ENCODE results near the gene CAB39. TPM values are rescaled to one million over a fixed set of nuclear protein-coding genes. Genes with fewer than 3 reads are reported as not detected.

CAB39 gene
- total and polyA plus RNA-seq, 2 donors from 2014 or later: 39.1 to 77.6 TPM

DNA sequence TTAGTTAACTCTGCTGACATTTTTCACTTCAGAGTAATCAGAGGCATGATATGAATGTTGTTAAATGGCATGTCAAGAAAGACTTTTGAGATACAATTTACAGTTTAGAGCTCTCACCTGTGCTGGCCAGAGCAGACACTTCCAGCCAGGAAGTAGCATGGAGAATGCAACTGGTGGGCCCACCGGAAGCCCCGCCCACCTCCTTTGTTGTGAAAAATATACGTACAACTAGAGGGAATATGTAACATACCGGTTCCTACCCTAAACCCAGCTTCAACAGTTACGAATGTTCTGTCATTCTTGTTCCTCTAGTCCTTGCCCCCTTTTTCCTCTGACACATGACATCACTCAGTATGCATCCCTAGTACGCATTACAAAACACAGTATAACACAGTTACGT, 81.9 kb downstream of the CAB39 start:
- Histone ChIP-seq H3K4me1 (ENCODE audit: control insufficient read depth in 2 of 3, insufficient read depth in 2 of 3, low read depth in 1 of 3, low read length in 3 of 3) (peaks cover 0 to 4% (median 0%) of the 10 kb centered on the region in 3 donors), H3K36me3 (ENCODE audit: control insufficient read depth in 2 of 3, insufficient read depth in 3 of 3, low read length in 3 of 3) (peaks cover 2 to 10% (median 8%) of the 10 kb centered on the region in 3 donors), H3K9ac (ENCODE audit: low read length in 3 of 3) (no peak overlapping the region), H3K27ac (ENCODE audit: low read depth in 2 of 2, low read length in 2 of 2) (peak overlapping the region in 1 of 2 donors; percentile 8), H3K9me3 (ENCODE audit: control insufficient read depth in 2 of 3, insufficient read depth in 1 of 3, low read length in 3 of 3) (no peaks in the 10 kb centered on the region), H3K27me3 (ENCODE audit: control insufficient read depth, insufficient read depth, low read length) (no peaks in the 10 kb centered on the region), H3K4me3 (ENCODE audit: low read length in 3 of 3) (no peak overlapping the region)
- TF ChIP-seq, protein P1, sequence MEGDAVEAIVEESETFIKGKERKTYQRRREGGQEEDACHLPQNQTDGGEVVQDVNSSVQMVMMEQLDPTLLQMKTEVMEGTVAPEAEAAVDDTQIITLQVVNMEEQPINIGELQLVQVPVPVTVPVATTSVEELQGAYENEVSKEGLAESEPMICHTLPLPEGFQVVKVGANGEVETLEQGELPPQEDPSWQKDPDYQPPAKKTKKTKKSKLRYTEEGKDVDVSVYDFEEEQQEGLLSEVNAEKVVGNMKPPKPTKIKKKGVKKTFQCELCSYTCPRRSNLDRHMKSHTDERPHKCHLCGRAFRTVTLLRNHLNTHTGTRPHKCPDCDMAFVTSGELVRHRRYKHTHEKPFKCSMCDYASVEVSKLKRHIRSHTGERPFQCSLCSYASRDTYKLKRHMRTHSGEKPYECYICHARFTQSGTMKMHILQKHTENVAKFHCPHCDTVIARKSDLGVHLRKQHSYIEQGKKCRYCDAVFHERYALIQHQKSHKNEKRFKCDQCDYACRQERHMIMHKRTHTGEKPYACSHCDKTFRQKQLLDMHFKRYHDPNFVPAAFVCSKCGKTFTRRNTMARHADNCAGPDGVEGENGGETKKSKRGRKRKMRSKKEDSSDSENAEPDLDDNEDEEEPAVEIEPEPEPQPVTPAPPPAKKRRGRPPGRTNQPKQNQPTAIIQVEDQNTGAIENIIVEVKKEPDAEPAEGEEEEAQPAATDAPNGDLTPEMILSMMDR (IDR thresholded peaks at IDR 0.05; ENCODE audit: borderline replicate concordance, extremely low read depth, insufficient read depth): no peak
- FAIRE-seq (no peak), DNase-seq (no peak)
- intact Hi-C loops (cut with DNase I): no loop called here

DNA sequence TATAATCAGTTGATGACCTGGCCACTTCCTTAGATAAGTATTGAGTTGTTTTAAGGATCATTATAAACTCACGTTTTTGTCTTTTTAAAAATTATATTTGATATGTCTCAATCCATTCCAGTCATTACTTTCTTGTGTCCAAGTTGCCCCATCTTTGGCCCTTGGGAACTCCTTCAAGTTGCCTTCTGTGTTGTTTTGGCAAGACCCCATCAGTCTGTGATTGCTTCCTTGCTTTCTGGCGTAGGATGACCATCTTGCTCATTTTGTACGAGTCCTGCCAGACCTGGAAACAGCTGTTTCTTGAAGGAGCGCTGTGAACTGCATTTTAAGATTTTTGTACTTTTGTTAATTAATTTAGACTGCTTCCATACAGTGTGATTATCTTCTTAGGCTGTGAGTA, 83.2 kb downstream of the CAB39 start:
- peaks cover 2 to 17% (median 15%) of the 10 kb centered on the region in 3 donors for H3K36me3 ChIP-seq (ENCODE audit: control insufficient read depth in 2 of 3, insufficient read depth in 3 of 3, low read length in 3 of 3)
- no peak overlapping the region for H3K9ac ChIP-seq (ENCODE audit: low read length in 3 of 3)
- no peak for FAIRE-seq
- H3K9me3 ChIP-seq (ENCODE audit: control insufficient read depth in 2 of 3, insufficient read depth in 1 of 3, low read length in 3 of 3): no peaks in the 10 kb centered on the region
- H3K27me3 ChIP-seq (ENCODE audit: control insufficient read depth, insufficient read depth, low read length): no peaks in the 10 kb centered on the region
- no peak overlapping the region for H3K4me3 ChIP-seq (ENCODE audit: low read length in 3 of 3)
- no peak overlapping the region for H3K27ac ChIP-seq (ENCODE audit: low read depth in 2 of 2, low read length in 2 of 2)
- TF ChIP-seq, protein P1 (IDR thresholded peaks at IDR 0.05; ENCODE audit: borderline replicate concordance, extremely low read depth, insufficient read depth): no peak
- H3K4me1 ChIP-seq (ENCODE audit: control insufficient read depth in 2 of 3, insufficient read depth in 2 of 3, low read depth in 1 of 3, low read length in 3 of 3): peaks cover 0 to 4% (median 0%) of the 10 kb centered on the region in 3 donors
- intact Hi-C loops (cut with DNase I): no loop called here
- no peak for DNase-seq

DNA sequence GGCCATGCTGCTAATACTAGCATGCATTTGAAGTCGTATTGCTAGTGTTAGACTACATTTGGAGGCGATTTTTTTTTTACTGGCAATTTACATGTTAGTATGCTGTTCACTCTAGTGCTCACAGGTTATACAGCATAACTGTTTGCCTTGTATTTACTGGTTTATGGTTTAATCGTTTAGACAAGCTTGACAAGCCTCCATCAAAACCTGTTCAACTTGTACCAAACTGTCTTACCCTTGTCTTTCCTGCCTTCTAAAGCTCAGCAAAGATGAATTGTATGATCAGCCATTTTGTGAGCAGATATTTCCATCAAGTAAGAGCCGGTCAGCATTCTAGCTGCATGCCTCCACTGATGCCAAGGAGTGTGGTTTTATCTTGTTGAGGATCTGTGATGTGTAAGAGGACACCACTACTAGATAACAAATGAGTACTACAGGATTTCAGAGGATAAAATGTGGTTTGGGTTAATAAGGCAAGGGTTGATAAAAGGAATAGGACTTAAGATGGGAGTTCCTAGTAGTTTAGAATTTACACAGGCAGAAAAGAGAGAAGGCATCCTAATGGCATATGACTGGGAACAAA, 83.7 kb downstream of the CAB39 start:
- H3K4me3 ChIP-seq (ENCODE audit: low read length in 3 of 3): no peak overlapping the region
- no peak for FAIRE-seq
- intact Hi-C loops (cut with DNase I): no loop called here
- no peak for DNase-seq
- no peak overlapping the region for H3K27ac ChIP-seq (ENCODE audit: low read depth in 2 of 2, low read length in 2 of 2)
- peaks cover 2 to 18% (median 14%) of the 10 kb centered on the region in 3 donors for H3K36me3 ChIP-seq (ENCODE audit: control insufficient read depth in 2 of 3, insufficient read depth in 3 of 3, low read length in 3 of 3)
- H3K4me1 ChIP-seq (ENCODE audit: control insufficient read depth in 2 of 3, insufficient read depth in 2 of 3, low read depth in 1 of 3, low read length in 3 of 3): peaks cover 0 to 4% (median 0%) of the 10 kb centered on the region in 3 donors
- H3K9ac ChIP-seq (ENCODE audit: low read length in 3 of 3): no peak overlapping the region
- no peaks in the 10 kb centered on the region for H3K9me3 ChIP-seq (ENCODE audit: control insufficient read depth in 2 of 3, insufficient read depth in 1 of 3, low read length in 3 of 3)
- TF ChIP-seq, protein P1 (IDR thresholded peaks at IDR 0.05; ENCODE audit: borderline replicate concordance, extremely low read depth, insufficient read depth): no peak
- H3K27me3 ChIP-seq (ENCODE audit: control insufficient read depth, insufficient read depth, low read length): no peaks in the 10 kb centered on the region

Measured in kidney (tissue), 14 donors.